Loucy (cell line): Measurements from ENCODE around the gene IDUA.

Experiments
- H2AFZ ChIP-seq: fragments of 200-600 bp; sonication (generic); 2 replicates; pipeline ENCODE4 v1.6.0; 2016; ENCODE audit warnings: antibody characterized with exemption, mild to moderate bottlenecking, low read length, moderate library complexity
- H3F3A ChIP-seq: fragments of 200-600 bp; 2 replicates; pipeline ENCODE4 v1.6.0; 2016; ENCODE audit warnings: antibody characterized with exemption, low read depth, mild to moderate bottlenecking
- H3K27me3 ChIP-seq: fragments of 200-600 bp; sonication (generic); 2 replicates; pipeline ENCODE4 v1.6.1; 2014; ENCODE audit warnings: low read length, mild to moderate bottlenecking; ENCODE audit not compliant: insufficient read depth, poor library complexity, severe bottlenecking
- H3K36me3 ChIP-seq: fragments of 200-600 bp; sonication (generic); 2 replicates; pipeline ENCODE4 v1.6.1; 2016; ENCODE audit warnings: low read length; ENCODE audit not compliant: insufficient read depth
- H3K4me1 ChIP-seq: fragments of 200-600 bp; sonication (generic); 2 replicates; pipeline ENCODE4 v1.5.1; 2014; ENCODE audit warnings: low read length, mild to moderate bottlenecking; ENCODE audit not compliant: insufficient read depth, poor library complexity, severe bottlenecking
- H3K4me2 ChIP-seq: fragments of 200-600 bp; sonication (generic); 2 replicates; pipeline ENCODE4 v1.6.0; 2014; ENCODE audit warnings: antibody characterized with exemption, low read length, low read depth, mild to moderate bottlenecking; ENCODE audit not compliant: poor library complexity, severe bottlenecking
- H3K4me3 ChIP-seq: fragments of 200-600 bp; sonication (generic); 2 replicates; pipeline ENCODE4 v1.5.1; 2014; ENCODE audit warnings: low read length, mild to moderate bottlenecking, mixed read lengths; ENCODE audit not compliant: poor library complexity, severe bottlenecking
- H3K79me2 ChIP-seq: fragments of 200-600 bp; sonication (generic); 2 replicates; pipeline ENCODE4 v1.6.1; 2014; ENCODE audit warnings: low read length; ENCODE audit not compliant: insufficient read depth
- H3K9ac ChIP-seq: fragments of 200-600 bp; sonication (generic); 2 replicates; pipeline ENCODE4 v1.6.0; 2014; ENCODE audit warnings: mild to moderate bottlenecking, low read depth, low read length, moderate library complexity; ENCODE audit not compliant: poor library complexity, severe bottlenecking
- H3K9me2 ChIP-seq: fragments of 200-600 bp; sonication (generic); replicated peaks from 2 replicates; pipeline ENCODE4 v1.6.1; 2016; ENCODE audit warnings: low read depth, low read length, mixed read lengths
- H3K9me3 ChIP-seq: fragments of 200-600 bp; sonication (generic); 2 replicates; pipeline ENCODE4 v1.6.1; 2014; ENCODE audit warnings: mild to moderate bottlenecking, antibody characterized with exemption, low read length, low read depth; ENCODE audit not compliant: insufficient read depth
- H4K20me1 ChIP-seq: fragments of 200-600 bp; sonication (generic); 2 replicates; pipeline ENCODE4 v1.6.0; 2014; ENCODE audit warnings: antibody characterized with exemption, low read length, mild to moderate bottlenecking; ENCODE audit not compliant: insufficient read depth, poor library complexity, severe bottlenecking
- CTCF ChIP-seq: fragments of 200-600 bp; sonication (generic); conservative IDR thresholded peaks from 2 replicates; pipeline ENCODE4 v1.5.1; 2014; ENCODE audit warnings: mild to moderate bottlenecking, antibody characterized with exemption, low read length
- EZH2phosphoT487 ChIP-seq: fragments of 200-600 bp; IDR thresholded peaks from 2 replicates; pipeline ENCODE4 v1.6.1; 2018; ENCODE audit warnings: antibody characterized with exemption, mild to moderate bottlenecking, moderate library complexity, borderline replicate concordance

IDUA gene

DNA sequence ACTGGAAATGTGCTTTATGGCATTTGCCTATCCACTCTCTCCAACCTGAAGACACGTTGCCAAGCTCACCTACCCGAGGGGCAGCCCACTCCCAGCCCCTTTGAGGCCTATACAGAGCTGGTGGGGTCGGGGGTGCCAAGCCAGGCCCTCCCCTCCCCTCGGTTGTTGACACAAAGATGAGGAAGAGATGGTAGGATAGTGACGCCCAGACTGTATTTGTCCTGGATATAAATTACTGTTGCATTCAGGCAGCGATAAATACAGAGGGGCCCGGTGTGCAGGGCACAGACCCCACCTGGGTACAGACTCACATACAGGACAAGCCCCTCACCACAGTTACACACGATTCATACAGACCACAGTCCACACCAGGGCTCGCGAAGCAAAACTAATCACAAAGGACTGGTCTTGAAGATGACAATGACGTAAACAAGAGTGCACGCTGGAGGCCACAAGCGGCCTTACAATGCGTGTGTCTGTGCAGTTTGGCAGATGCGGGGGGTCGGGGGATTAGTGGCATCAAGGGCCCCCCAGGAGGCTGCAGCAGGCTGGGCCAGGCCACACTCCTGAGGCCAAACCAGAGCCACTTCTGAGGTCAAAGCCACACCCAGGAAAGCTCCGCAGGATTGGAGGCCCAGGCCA lies 28.0 kb upstream of the IDUA start:
- Histone ChIP-seq H3K9me2 (no peaks in the 10 kb centered on the region), H3K9me3 (no peaks in the 10 kb centered on the region), H3K4me1 (no peaks in the 10 kb centered on the region), H4K20me1 (no peaks in the 10 kb centered on the region), H3F3A (no peaks in the 10 kb centered on the region), H3K4me3 (no peak overlapping the region), H3K27me3 (no peaks in the 10 kb centered on the region), H3K36me3 (no peaks in the 10 kb centered on the region), H2AFZ (no peak overlapping the region), H3K4me2 (no peak overlapping the region), H3K79me2 (no peaks in the 10 kb centered on the region), H3K9ac (no peak overlapping the region)
- TF ChIP-seq EZH2phosphoT487 (no peak), CTCF (no peak)

GRCh38 chr4:959338-960139 lies 27.3 kb upstream of the IDUA start:
- Histone ChIP-seq H3K4me1 (no peaks in the 10 kb centered on the region), H2AFZ (no peak overlapping the region), H3K27me3 (no peaks in the 10 kb centered on the region), H3K9me3 (no peaks in the 10 kb centered on the region), H3K9me2 (no peaks in the 10 kb centered on the region), H3K79me2 (no peaks in the 10 kb centered on the region), H3K4me2 (no peak overlapping the region), H3K36me3 (no peaks in the 10 kb centered on the region), H3K9ac (no peak overlapping the region), H3K4me3 (no peak overlapping the region), H4K20me1 (no peaks in the 10 kb centered on the region), H3F3A (no peaks in the 10 kb centered on the region)
- TF ChIP-seq EZH2phosphoT487 (no peak), CTCF (no peak)

- no peak for TF ChIP-seq EZH2phosphoT487
- TF ChIP-seq CTCF, result no peak
- no peaks in the 10 kb centered on the region for H3K9me3 ChIP-seq
- no peak overlapping the region for H3K4me3 ChIP-seq
- no peaks in the 10 kb centered on the region for H3K9me2 ChIP-seq
- H3K4me1 ChIP-seq, result no peaks in the 10 kb centered on the region
- no peaks in the 10 kb centered on the region for H3F3A ChIP-seq
- H2AFZ ChIP-seq, result no peak overlapping the region
- H4K20me1 ChIP-seq, result no peaks in the 10 kb centered on the region
- H3K27me3 ChIP-seq, result no peaks in the 10 kb centered on the region
- no peaks in the 10 kb centered on the region for H3K36me3 ChIP-seq
- H3K79me2 ChIP-seq, result no peaks in the 10 kb centered on the region
- H3K9ac ChIP-seq, result no peak overlapping the region
- H3K4me2 ChIP-seq, result no peak overlapping the region
These were observed 26.7 kb upstream of the IDUA start for GRCh38 chr4:960140-960635.
